Astrocyte of the spinal cord (primary cell): ENCODE measurements around the gene PHYKPL.

ENCODE experiments used
- DNase-seq: peaks from one replicate; pipeline ENCODE4 v3.0.0; 2011; ENCODE audit warnings: low read depth, low spot score
- H3K4me3 ChIP-seq: 2 replicates; pipeline ENCODE4 v1.5.1; 2011; ENCODE audit warnings: low read depth, mild to moderate bottlenecking, low read length, moderate library complexity
- CTCF ChIP-seq: IDR thresholded peaks from 2 replicates; pipeline ENCODE4 v1.5.1; 2012; ENCODE audit warnings: low read depth, mild to moderate bottlenecking, low read length, inconsistent platforms
- in situ Hi-C: cut with HindIII; loops from 2 replicates; pipeline ENCODE4 v1.10.0; 2017; ENCODE audit warnings: low sequenced_read_pairs

Gene PHYKPL

GRCh38 chr5:178272591-178272990 lies 40.0 kb upstream of the PHYKPL start:
- in situ Hi-C loops = no loop called here
- no peak overlapping the region for H3K4me3 ChIP-seq
- TF ChIP-seq CTCF = no peak
- DNase-seq = no peak

- in situ Hi-C loops = no loop called here
- no peak for DNase-seq
- H3K4me3 ChIP-seq = no peak overlapping the region
- TF ChIP-seq CTCF = no peak
These were observed 39.3 kb upstream of the PHYKPL start for GRCh38 chr5:178271726-178272479.

DNA sequence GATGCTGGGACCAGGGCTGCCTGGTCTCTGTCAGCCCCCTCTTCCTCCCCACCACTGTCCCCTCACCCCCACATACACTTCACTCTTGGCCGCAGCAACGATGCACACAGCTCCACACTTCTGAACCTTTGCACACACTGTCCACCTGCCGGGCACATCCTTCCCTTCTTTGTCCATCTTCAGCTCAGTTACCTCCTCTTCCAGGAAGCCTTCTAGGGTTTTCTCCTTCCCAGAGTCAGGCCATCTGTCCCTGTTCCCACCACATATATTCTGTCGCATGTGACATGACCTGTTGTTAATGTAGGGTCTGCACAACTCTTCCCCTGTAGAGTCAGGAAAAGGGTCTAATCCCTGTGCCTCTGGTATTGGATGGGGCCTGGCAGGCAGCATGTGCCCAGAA lies 38.6 kb upstream of the PHYKPL start:
- H3K4me3 ChIP-seq = no peak overlapping the region
- no peak for TF ChIP-seq CTCF
- in situ Hi-C loops = no loop called here
- no peak for DNase-seq

DNA sequence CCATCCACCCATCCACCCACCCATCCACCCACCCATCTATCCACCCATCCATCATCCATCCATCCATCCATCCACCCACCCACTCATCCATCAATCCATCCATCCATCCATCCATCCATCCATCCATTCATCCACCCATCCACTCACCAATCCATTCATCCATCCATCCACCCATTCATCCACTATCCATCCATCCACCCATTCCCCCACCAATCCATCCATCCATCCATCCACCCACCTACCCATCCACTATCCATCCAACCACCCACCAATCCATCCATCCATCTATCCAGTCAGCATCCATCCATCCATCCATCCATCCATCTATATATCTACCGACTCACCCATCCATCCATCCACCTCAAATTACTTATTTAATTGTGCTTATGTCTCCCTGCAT lies 36.9 kb upstream of the PHYKPL start:
- in situ Hi-C loops = no loop called here
- TF ChIP-seq CTCF = no peak
- no peak overlapping the region for H3K4me3 ChIP-seq
- no peak for DNase-seq

GRCh38 chr5:178267876-178268275 lies 35.3 kb upstream of the PHYKPL start:
- TF ChIP-seq CTCF = no peak
- no peak overlapping the region for H3K4me3 ChIP-seq
- in situ Hi-C loops = no loop called here
- no peak for DNase-seq

- TF ChIP-seq CTCF = no peak
These were observed 34.6 kb upstream of the PHYKPL start for GRCh38 chr5:178267245-178267644.

More at GRCh38 chr5:178267245-178267644, 34.6 kb upstream of the PHYKPL start:
- no peak for DNase-seq
- in situ Hi-C loops = no loop called here
- no peak overlapping the region for H3K4me3 ChIP-seq
